WTC11 (cell line): ENCODE measurements around the gene NDUFB3.

Experiments used
- ATF1 ChIP-seq: sonication (generic); formaldehyde crosslinking; IDR thresholded peaks from 2 replicates; pipeline ENCODE4 v1.8.1; 2023; ENCODE audit warnings: mild to moderate bottlenecking, moderate library complexity, missing genetic modification reagents
- ATF3 ChIP-seq: sonication (generic); formaldehyde crosslinking; conservative IDR thresholded peaks from 2 replicates; pipeline ENCODE4 v1.8.1; 2022; ENCODE audit warnings: mild to moderate bottlenecking, missing genetic modification reagents
- CTCF ChIP-seq: fragments of 200-600 bp; IDR thresholded peaks from 2 replicates; pipeline ENCODE4 v1.8.0; 2022; ENCODE audit warnings: antibody characterized with exemption
- FOXP1 ChIP-seq: sonication (generic); formaldehyde crosslinking; IDR thresholded peaks from 2 replicates; pipeline ENCODE4 v1.8.0; 2022; ENCODE audit warnings: missing genetic modification reagents, mild to moderate bottlenecking, moderate library complexity, borderline replicate concordance
- JUN ChIP-seq: sonication (generic); formaldehyde crosslinking; IDR thresholded peaks from 2 replicates; pipeline ENCODE4 v1.8.0; 2023; ENCODE audit warnings: mild to moderate bottlenecking, missing genetic modification reagents
- KAT7 ChIP-seq: sonication (generic); formaldehyde crosslinking; IDR thresholded peaks from 2 replicates; pipeline ENCODE4 v1.8.1; 2023; ENCODE audit warnings: missing genetic modification reagents, mild to moderate bottlenecking, borderline replicate concordance
- NR1H2 ChIP-seq: sonication (generic); formaldehyde crosslinking; IDR thresholded peaks from 2 replicates; pipeline ENCODE4 v1.9.0; 2021; ENCODE audit warnings: mild to moderate bottlenecking, moderate library complexity, missing genetic modification reagents
- RELA ChIP-seq: sonication (generic); formaldehyde crosslinking; IDR thresholded peaks from 2 replicates; pipeline ENCODE4 v1.8.1; 2022; ENCODE audit warnings: missing genetic modification reagents, mild to moderate bottlenecking, borderline replicate concordance
- SMAD4 ChIP-seq: sonication (generic); formaldehyde crosslinking; IDR thresholded peaks from 2 replicates; pipeline ENCODE4 v1.8.0; 2022; ENCODE audit warnings: mild to moderate bottlenecking, missing genetic modification reagents
- TEAD4 ChIP-seq: sonication (generic); formaldehyde crosslinking; IDR thresholded peaks from 2 replicates; pipeline ENCODE4 v1.8.0; 2022; ENCODE audit warnings: mild to moderate bottlenecking, missing genetic modification reagents
- USF1 ChIP-seq: sonication (generic); formaldehyde crosslinking; IDR thresholded peaks from 2 replicates; pipeline ENCODE4 v1.8.0; 2022; ENCODE audit warnings: mild to moderate bottlenecking, missing genetic modification reagents
- USF2 ChIP-seq: sonication (generic); formaldehyde crosslinking; IDR thresholded peaks from 2 replicates; pipeline ENCODE4 v1.8.1; 2023; ENCODE audit warnings: mild to moderate bottlenecking, missing genetic modification reagents, moderate library complexity
- ZNF121 ChIP-seq: sonication (generic); formaldehyde crosslinking; IDR thresholded peaks from 2 replicates; pipeline ENCODE4 v1.8.0; 2023; ENCODE audit warnings: missing genetic modification reagents

- TF ChIP-seq USF1 (CRISPR knock-in tag) (no peak), RELA (CRISPR knock-in tag) (no peak), TEAD4 (CRISPR knock-in tag) (no peak), CTCF (no peak), ZNF121 (CRISPR knock-in tag) (no peak), JUN (CRISPR knock-in tag) (no peak), USF2 (CRISPR knock-in tag) (no peak), FOXP1 (no peak), NR1H2 (CRISPR knock-in tag) (no peak), SMAD4 (CRISPR knock-in tag) (no peak), ATF1 (CRISPR knock-in tag) (no peak), ATF3 (CRISPR knock-in tag) (no peak), KAT7 (CRISPR knock-in tag) (no peak)
Observed at GRCh38 chr2:201127152-201127511, 55.3 kb downstream of the NDUFB3 start.
